VCaP (cell line): ENCODE measurements around the gene FMN1.

Source experiments
- H3K27ac ChIP-seq: fragments of 450-650 bp; 2 replicates; pipeline ENCODE4 v1.5.1; 2017
- CTCF ChIP-seq: fragments of 450-650 bp; conservative IDR thresholded peaks from 2 replicates; pipeline ENCODE4 v1.5.1; 2017; ENCODE audit warnings: mild to moderate bottlenecking, moderate library complexity

Gene FMN1

GRCh38 chr15:33068007-33068481 lies 126.5 kb downstream of the FMN1 start:
- H3K27ac ChIP-seq: peak overlapping the region; percentile 89
- TF ChIP-seq CTCF: no peak

GRCh38 chr15:33067456-33067855 lies 127.1 kb downstream of the FMN1 start:
- TF ChIP-seq CTCF: no peak
- H3K27ac ChIP-seq: peak overlapping the region; percentile 89

- peak overlapping the region; percentile 89 for H3K27ac ChIP-seq
- no peak for TF ChIP-seq CTCF
Measured at GRCh38 chr15:33066584-33066983, 127.9 kb downstream of the FMN1 start.

- no peak overlapping the region for H3K27ac ChIP-seq
- TF ChIP-seq CTCF: no peak
Measured at GRCh38 chr15:33064878-33065277, 129.6 kb downstream of the FMN1 start.

- no peak for TF ChIP-seq CTCF
- H3K27ac ChIP-seq: no peak overlapping the region
Measured at GRCh38 chr15:33059184-33059583, 135.3 kb downstream of the FMN1 start.

- no peak overlapping the region for H3K27ac ChIP-seq
- no peak for TF ChIP-seq CTCF
Measured at GRCh38 chr15:33057845-33058244, 136.7 kb downstream of the FMN1 start.

GRCh38 chr15:33055962-33056361 lies 138.6 kb downstream of the FMN1 start:
- no peak overlapping the region for H3K27ac ChIP-seq
- no peak for TF ChIP-seq CTCF

GRCh38 chr15:33051528-33051927 lies 143.0 kb downstream of the FMN1 start:
- no peak overlapping the region for H3K27ac ChIP-seq
- no peak for TF ChIP-seq CTCF
